Stimulated activated naive CD8-positive, alpha-beta T cell treated with anti-CD3 and anti-CD28 coated beads, Interleukin-15, Interleukin-2, amounts not matched to agents 100 U/mL and 50 U/mL, for 24 hours (primary cell): ENCODE results near the gene EPHX1.
"Not testable (repeated sequence)": the region's sequence is repeated elsewhere in the genome, so short reads cannot be mapped to it uniquely, and the experiment has no call there.

Source experiments
- ATAC-seq: fragments of 150-1000 bp; cut with Tn5 transposase; one replicate; pipeline ENCODE4 v1.10.0; 2021
- DNase-seq: peaks from one replicate; pipeline ENCODE4 v3.0.0; 2021

The EPHX1 gene

GRCh38 chr1:225881081-225881958, 71.4 kb downstream of the EPHX1 start:
- ATAC-seq (peak; percentile 30), DNase-seq (peak; percentile 68)

GRCh38 chr1:225881959-225882693, 72.2 kb downstream of the EPHX1 start, which contains the start of gene TMEM63A:
Gene TMEM63A, minus strand, starts transcription at chr1:225882380. Its CDS starts 4,800 bp downstream, at chr1:225877580.
- ATAC-seq (peak; percentile 83), DNase-seq (peak; percentile 90)

GRCh38 chr1:225882694-225883615, 73.0 kb downstream of the EPHX1 start:
- ATAC-seq (peak; percentile 34), DNase-seq (peak; percentile 57)

GRCh38 chr1:225883616-225884265, 73.8 kb downstream of the EPHX1 start:
- ATAC-seq (no peak), DNase-seq (no peak)

- no peak for DNase-seq
- no peak for ATAC-seq
Observed at GRCh38 chr1:225885336-225885735, 75.4 kb downstream of the EPHX1 start.

GRCh38 chr1:225886159-225887029, 76.5 kb downstream of the EPHX1 start:
- no peak for DNase-seq
- no peak for ATAC-seq

- ATAC-seq, result no peak
- no peak for DNase-seq
Observed at GRCh38 chr1:225887030-225887314, 77.0 kb downstream of the EPHX1 start.

- ATAC-seq, DNase-seq: not testable (repeated sequence)
Observed at GRCh38 chr1:225887554-225888288, 77.8 kb downstream of the EPHX1 start.

- no peak for ATAC-seq
- DNase-seq, result no peak
Observed at GRCh38 chr1:225888289-225888897, 78.5 kb downstream of the EPHX1 start.

GRCh38 chr1:225888898-225889601, 79.1 kb downstream of the EPHX1 start, which contains the start of gene LEFTY1:
Gene LEFTY1, minus strand, starts transcription at chr1:225889146. Its CDS starts 80 bp downstream, at chr1:225889066.
- ATAC-seq, result no peak
- no peak for DNase-seq

- DNase-seq, result no peak
- ATAC-seq, result no peak
Observed at GRCh38 chr1:225889743-225890142, 79.8 kb downstream of the EPHX1 start.

GRCh38 chr1:225890346-225891228, 80.7 kb downstream of the EPHX1 start:
- ATAC-seq, result no peak
- DNase-seq, result no peak

GRCh38 chr1:225891229-225891972, 81.5 kb downstream of the EPHX1 start:
- DNase-seq, result no peak
- ATAC-seq, result no peak

GRCh38 chr1:225892307-225892706, 82.4 kb downstream of the EPHX1 start:
- ATAC-seq, result no peak
- no peak for DNase-seq
